Frontal cortex (tissue), 4 donors: ENCODE measurements around the gene CS. TPM values are rescaled to one million over a fixed set of nuclear protein-coding genes. Genes with fewer than 3 reads are reported as not detected.
"Not testable (repeated sequence)": the region's sequence is repeated elsewhere in the genome, so short reads cannot be mapped to it uniquely, and the experiment has no call there.

Experiments
- DNase-seq, 2 donors: peaks; one replicate each; pipeline ENCODE4 v3.0.0; 2012; ENCODE audit warnings: low spot score in 2 of 2
- FAIRE-seq: peaks from 2 replicates; lab custom pipeline; 2012; peaks lifted over from hg19 to GRCh38; lab: Jason Lieb, UNC
- total RNA-seq: library from RNA; depleted of rRNA; stranded (reverse); fragments of >200 nt; gene quantifications from one replicate; pipeline ENCODE4 v1.2.3, GENCODE V29; 2014
- donor health status: control.
- donor health status: control.
- donor health status: control.

Gene CS
- total RNA-seq, 1 donor from 2014 or later = 83.6 TPM

GRCh38 chr12:56324206-56324605 is 24.1 kb upstream of the CS start:
- DNase-seq (no peak), FAIRE-seq (no peak)

- not testable (repeated sequence) for DNase-seq
These were observed 21.5 kb upstream of the CS start for GRCh38 chr12:56321610-56322009.

GRCh38 chr12:56321027-56321426 is 20.9 kb upstream of the CS start:
- DNase-seq (no peak), FAIRE-seq (no peak)

More at GRCh38 chr12:56321610-56322009, 21.5 kb upstream of the CS start:
- not testable (repeated sequence) for FAIRE-seq

- FAIRE-seq = no peak
- DNase-seq = no peak
These were observed 17.5 kb upstream of the CS start for GRCh38 chr12:56317675-56318074.

GRCh38 chr12:56315622-56316473 is 15.7 kb upstream of the CS start, which contains the start of gene CNPY2:
TSS of gene CNPY2 (minus strand) at chr12:56315988. CDS start at chr12:56315217, 771 bp downstream.
- DNase-seq = peak; percentile 72 to 88
- no peak for FAIRE-seq

- no peak for FAIRE-seq
- DNase-seq = peak; percentile 44 to 45
These were observed 15.1 kb upstream of the CS start for GRCh38 chr12:56315249-56315621.

GRCh38 chr12:56311003-56311402 is 10.9 kb upstream of the CS start:
- FAIRE-seq (no peak), DNase-seq (no peak)

- DNase-seq = no peak
- FAIRE-seq = no peak
These were observed 8.6 kb upstream of the CS start for GRCh38 chr12:56308714-56309113.

- DNase-seq (no peak), FAIRE-seq (no peak)
These were observed 7.3 kb upstream of the CS start for GRCh38 chr12:56307221-56307965.

- no peak for FAIRE-seq
- no peak for DNase-seq
These were observed 4.9 kb upstream of the CS start for GRCh38 chr12:56304872-56305590.

GRCh38 chr12:56304276-56304675 is 4.1 kb upstream of the CS start:
- no peak for DNase-seq
- FAIRE-seq = no peak

- DNase-seq (no peak), FAIRE-seq (no peak)
These were observed 724 bp upstream of the CS start for GRCh38 chr12:56300644-56301464.

GRCh38 chr12:56299308-56299852 is 750 bp downstream of the CS start:
- FAIRE-seq = no peak
- DNase-seq = no peak

- FAIRE-seq (no peak), DNase-seq (no peak)
These were observed 1.3 kb downstream of the CS start for GRCh38 chr12:56298828-56299227.

GRCh38 chr12:56297400-56297799 is 2.7 kb downstream of the CS start:
- no peak for FAIRE-seq

GRCh38 chr12:56296295-56296694 is 3.8 kb downstream of the CS start:
- DNase-seq (no peak), FAIRE-seq (no peak)

More at GRCh38 chr12:56297400-56297799, 2.7 kb downstream of the CS start:
- no peak for DNase-seq

GRCh38 chr12:56293795-56294194 is 6.3 kb downstream of the CS start:
- DNase-seq = no peak
- FAIRE-seq = no peak

- no peak for FAIRE-seq
These were observed 11.3 kb downstream of the CS start for GRCh38 chr12:56288705-56289387.

More at GRCh38 chr12:56288705-56289387, 11.3 kb downstream of the CS start:
- no peak for DNase-seq
